D721Med (cell line): ENCODE results near the gene FAM210B.
"Not testable (repeated sequence)": the region's sequence is repeated elsewhere in the genome, so short reads cannot be mapped to it uniquely, and the experiment has no call there.

Experiments used
- DNase-seq: peaks from one replicate; pipeline ENCODE4 v3.0.0; 2011; ENCODE audit warnings: low spot score; ENCODE audit not compliant: insufficient read length
- FAIRE-seq: peaks from 2 replicates; lab custom pipeline; 2011; peaks lifted over from hg19 to GRCh38; lab: Jason Lieb, UNC
- TF ChIP-seq, protein P1 (sequence below): IDR thresholded peaks from 2 replicates; pipeline ENCODE4 v1.5.1; 2012; ENCODE audit warnings: mild to moderate bottlenecking, control low read depth; ENCODE audit not compliant: insufficient read depth; ENCODE audit errors: missing control alignments

FAM210B gene

DNA sequence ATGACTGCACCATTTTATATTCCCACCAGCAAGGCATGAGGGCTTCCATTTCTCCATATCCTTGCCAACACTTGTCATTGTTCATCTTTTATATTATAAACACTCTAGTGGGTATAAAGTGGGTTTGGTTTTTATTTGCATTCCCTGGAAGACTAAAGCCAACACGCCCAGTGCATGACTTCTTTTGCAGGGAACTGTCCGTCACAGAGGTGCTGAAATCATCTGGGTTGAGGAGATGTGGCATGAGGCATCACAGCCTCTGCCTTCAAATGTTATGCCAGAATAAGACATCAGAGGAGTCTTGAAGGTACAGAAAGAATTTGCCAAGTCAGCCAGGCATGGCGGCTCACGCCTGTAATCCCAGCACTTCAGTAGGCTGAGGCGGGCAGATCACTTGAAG is 29.9 kb upstream of the FAM210B start:
- DNase-seq (no peak), FAIRE-seq (no peak)
- TF ChIP-seq, protein P1, sequence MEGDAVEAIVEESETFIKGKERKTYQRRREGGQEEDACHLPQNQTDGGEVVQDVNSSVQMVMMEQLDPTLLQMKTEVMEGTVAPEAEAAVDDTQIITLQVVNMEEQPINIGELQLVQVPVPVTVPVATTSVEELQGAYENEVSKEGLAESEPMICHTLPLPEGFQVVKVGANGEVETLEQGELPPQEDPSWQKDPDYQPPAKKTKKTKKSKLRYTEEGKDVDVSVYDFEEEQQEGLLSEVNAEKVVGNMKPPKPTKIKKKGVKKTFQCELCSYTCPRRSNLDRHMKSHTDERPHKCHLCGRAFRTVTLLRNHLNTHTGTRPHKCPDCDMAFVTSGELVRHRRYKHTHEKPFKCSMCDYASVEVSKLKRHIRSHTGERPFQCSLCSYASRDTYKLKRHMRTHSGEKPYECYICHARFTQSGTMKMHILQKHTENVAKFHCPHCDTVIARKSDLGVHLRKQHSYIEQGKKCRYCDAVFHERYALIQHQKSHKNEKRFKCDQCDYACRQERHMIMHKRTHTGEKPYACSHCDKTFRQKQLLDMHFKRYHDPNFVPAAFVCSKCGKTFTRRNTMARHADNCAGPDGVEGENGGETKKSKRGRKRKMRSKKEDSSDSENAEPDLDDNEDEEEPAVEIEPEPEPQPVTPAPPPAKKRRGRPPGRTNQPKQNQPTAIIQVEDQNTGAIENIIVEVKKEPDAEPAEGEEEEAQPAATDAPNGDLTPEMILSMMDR: no peak

DNA sequence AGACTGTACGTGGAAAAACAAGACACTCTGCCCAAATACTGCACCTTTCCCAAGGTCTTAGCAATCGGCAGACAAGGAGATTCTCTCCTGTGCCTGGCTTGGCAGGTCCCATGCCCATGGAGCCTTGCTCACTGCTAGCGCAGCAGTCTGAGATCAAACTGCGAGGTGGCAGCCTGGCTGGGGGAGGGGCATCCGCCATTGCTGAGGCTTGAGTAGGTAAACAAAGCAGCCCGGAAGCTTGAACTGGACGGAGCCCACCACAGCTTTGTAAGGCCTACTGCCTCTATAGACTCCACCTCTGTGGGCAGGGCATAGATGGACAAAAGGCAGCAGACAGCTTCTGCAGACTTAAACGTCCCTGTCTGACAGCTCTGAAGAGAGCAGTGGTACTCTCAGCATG is 22.1 kb upstream of the FAM210B start:
- not testable (repeated sequence) for FAIRE-seq, DNase-seq

DNA sequence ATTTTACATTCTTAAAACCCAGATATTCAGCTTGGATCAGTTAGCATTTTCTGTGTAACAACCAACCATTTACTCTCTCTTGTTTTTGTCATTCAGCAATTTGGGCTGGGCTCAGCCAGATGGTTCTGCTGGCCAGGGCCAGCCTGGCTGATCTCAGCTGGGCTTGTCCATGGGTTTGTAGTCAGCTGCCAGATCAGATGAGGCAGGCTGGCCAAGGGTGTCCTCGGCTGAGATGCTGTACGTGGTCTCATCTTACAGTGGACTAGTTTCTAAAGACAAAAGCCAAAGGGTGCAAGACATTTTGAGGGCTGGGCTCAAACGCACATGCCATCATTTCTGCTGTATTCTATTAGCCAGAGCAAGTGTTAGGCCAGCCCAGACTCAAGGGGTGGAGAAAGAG is 16.0 kb upstream of the FAM210B start:
- FAIRE-seq: no peak
- TF ChIP-seq, protein P1: no peak
- no peak for DNase-seq

DNA sequence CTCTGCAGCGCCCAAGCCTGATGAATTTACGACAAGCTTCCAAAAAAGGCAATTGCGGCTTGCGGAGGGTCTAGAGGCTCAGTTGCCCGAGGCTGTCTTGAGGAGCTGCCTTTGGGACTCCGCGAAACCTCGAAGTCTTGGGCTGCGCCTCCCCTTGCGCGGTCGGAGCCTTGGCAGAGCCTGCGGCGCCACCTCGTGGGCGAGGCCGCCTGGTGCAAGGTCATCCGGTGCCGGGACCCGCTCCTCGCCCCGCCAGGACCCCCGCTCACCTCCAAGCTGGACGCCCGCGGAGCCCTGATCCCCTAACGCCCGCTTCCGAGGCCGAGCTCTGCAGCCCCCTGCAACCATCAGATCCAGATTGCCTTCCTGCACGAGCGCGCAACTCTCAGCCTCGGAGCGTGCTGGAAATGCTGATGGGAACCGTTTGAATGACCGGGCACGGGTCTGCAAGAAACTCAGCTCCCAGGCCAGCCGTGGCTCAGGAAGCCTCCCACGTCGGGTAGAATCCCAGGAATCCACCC is 14.9 kb upstream of the FAM210B start:
- TF ChIP-seq, protein P1: peak; percentile 67
- FAIRE-seq: no peak

DNA sequence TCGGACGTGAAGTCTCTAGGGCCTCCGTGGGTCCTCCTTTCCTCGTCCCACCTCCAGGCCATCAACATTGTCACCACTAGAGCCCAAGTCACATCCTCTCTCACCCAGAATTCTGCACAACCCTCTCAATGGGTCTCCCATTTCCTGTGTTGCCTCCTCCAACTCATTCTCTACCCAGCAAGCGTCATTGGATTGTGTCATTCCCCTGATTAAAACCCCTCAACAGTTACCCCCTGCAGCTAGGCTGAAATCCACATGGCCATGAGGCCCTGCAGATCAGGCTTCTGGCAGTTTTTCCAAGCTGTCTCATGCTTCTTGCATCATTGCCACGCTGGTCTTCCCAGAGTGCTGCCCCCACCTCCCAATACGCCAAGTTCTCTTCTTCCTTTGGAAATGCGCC is 12.9 kb upstream of the FAM210B start:
- FAIRE-seq (no peak), DNase-seq (no peak)
- TF ChIP-seq, protein P1: no peak

More for the DNA sequence above, 14.9 kb upstream of the FAM210B start:
- peak; percentile 45 for DNase-seq

DNA sequence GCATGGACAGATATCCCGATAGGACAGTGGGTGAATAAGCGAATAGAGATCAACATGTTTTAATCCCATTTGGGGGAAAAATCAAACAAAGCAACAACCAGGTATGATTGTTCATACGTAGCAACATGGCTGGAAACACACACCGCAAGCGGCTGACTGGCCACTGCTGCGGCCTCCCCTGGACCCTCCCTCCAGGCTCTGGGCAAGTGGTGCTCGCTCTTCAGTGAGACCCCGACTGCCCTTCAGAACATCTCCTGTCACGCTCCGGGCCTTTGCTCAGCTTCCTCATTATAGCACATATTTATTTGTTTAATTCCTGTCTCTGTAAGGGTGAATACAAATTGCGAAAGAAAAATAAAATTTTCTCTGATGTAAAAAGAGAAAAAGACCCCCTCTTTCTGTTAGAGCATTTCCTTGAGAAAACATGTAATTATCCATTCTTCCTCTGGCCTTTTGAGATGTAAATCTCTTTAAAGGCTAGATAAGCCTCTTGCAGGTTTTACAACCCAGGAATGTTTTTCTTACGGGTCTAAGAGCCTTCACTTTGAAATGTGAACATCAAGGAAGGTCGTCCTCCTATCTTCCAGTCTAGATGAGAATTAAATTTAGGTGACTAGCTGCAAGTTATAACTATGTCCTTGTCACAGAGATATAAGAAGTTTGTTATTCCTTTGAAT is 11.0 kb upstream of the FAM210B start:
- FAIRE-seq: no peak
- DNase-seq: no peak
- TF ChIP-seq, protein P1: no peak

DNA sequence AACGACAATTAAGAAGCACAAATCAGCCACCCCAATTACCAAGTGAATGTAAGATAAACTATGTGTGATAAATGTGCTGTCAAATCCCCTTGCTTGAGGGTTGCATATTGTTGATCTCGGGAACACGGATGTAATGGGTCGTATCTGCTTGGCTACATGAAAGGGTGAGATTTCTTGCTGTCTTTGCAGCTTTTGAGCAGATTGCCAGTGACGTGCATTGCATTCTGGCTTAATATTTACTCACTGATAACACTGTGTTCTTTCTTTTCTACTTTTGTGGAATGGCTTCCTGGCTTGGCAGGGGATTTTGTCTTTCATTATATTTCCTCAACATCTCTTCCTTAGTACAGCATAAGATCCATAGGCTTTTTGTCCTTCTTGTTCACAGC is 10.5 kb upstream of the FAM210B start:
- FAIRE-seq: no peak

More for the DNA sequence above, 10.5 kb upstream of the FAM210B start:
- TF ChIP-seq, protein P1: no peak
- no peak for DNase-seq
